ENCODE results near the gene EMC7. TPM values are rescaled to one million over a fixed set of nuclear protein-coding genes. Genes with fewer than 3 reads are reported as not detected.

The EMC7 gene
- total RNA-seq, 1 experiment from 2014 or later = 38.7 TPM

GRCh38 chr15:34065261-34065660, 36.4 kb downstream of the EMC7 start:
- BruUV-seq (replicated peaks) = no TSS peak
- Histone ChIP-seq H3K79me2 (ENCODE audit: insufficient read depth, low read length) (no peaks in the 10 kb centered on the region), H4K20me1 (ENCODE audit: insufficient read depth) (no peaks in the 10 kb centered on the region), H3K4me1 (ENCODE audit: control insufficient read depth in 1 of 2, insufficient read depth in 2 of 2, low read length in 2 of 2) (no peaks in the 10 kb centered on the region), H3K27ac (ENCODE audit: low read depth, low read length) (no peak overlapping the region), H3K4me2 (ENCODE audit: low read length) (no peak overlapping the region), H2AFZ (ENCODE audit: low read depth, low read length, poor library complexity, severe bottlenecking) (no peak overlapping the region), H3K27me3 (ENCODE audit: insufficient read depth, low read length) (no peaks in the 10 kb centered on the region), H3K9me3 (ENCODE audit: control insufficient read depth in 1 of 2, insufficient read depth in 1 of 2, low read depth in 1 of 2, low read length in 2 of 2) (no peaks in the 10 kb centered on the region), H3K9ac (ENCODE audit: low read length) (no peak overlapping the region), H3K9me2 (ENCODE audit: insufficient read depth) (no peaks in the 10 kb centered on the region), H3K4me3 (replicated peaks in 1 of 2; ENCODE audit: low read depth in 1 of 2, low read length in 2 of 2) (no peak overlapping the region), H3K36me3 (ENCODE audit: control insufficient read depth in 1 of 2, insufficient read depth in 2 of 2, low read length in 2 of 2) (no peaks in the 10 kb centered on the region)
- ATAC-seq = no peak
- POLR2A ChIA-PET = no interaction called here
- CTCF ChIA-PET = no interaction called here
- intact Hi-C loops (cut with micrococcal nuclease) = loop anchor here (10.0 kb wide), 1 partner anchor 300 kb away; the partner anchor contains the start of gene LPCAT4
- TF ChIP-seq FOSL1 (IDR thresholded peaks at IDR 0.05; ENCODE audit: low read depth) = no peak
- no peak for TF ChIP-seq SP1 (IDR thresholded peaks at IDR 0.05; ENCODE audit: low read depth)
- TF ChIP-seq SRF (IDR thresholded peaks at IDR 0.05; ENCODE audit: low read depth) = no peak
- no peak for TF ChIP-seq TCF7L2 (IDR thresholded peaks at IDR 0.05; ENCODE audit: borderline replicate concordance, extremely low read depth, insufficient read depth, insufficient read length)
- TF ChIP-seq JUND (IDR thresholded peaks at IDR 0.05) = no peak
- TF ChIP-seq ELF1 (IDR thresholded peaks at IDR 0.05; ENCODE audit: borderline replicate concordance, low read depth) = no peak
- TF ChIP-seq EZH2phosphoT487 (IDR thresholded peaks at IDR 0.05; ENCODE audit: borderline replicate concordance) = no peak
- TF ChIP-seq ZNF274 (IDR thresholded peaks at IDR 0.05; ENCODE audit: low read depth, low read length) = no peak
- no peak for TF ChIP-seq SIN3A (IDR thresholded peaks at IDR 0.05; ENCODE audit: low read depth)
- no peak for TF ChIP-seq EGR1 (IDR thresholded peaks at IDR 0.05; ENCODE audit: low read depth)
- no peak for TF ChIP-seq CEBPB (IDR thresholded peaks at IDR 0.05; ENCODE audit: low read depth)
- TF ChIP-seq MAX (IDR thresholded peaks at IDR 0.05) = no peak
- no peak for DNase-seq (ENCODE audit: low read depth, low spot score)
- RAD21 ChIA-PET (ENCODE audit: low non-redundant PET in 1 of 2, low total read pairs in 2 of 2, uncharacterized antibody in 2 of 2, unreplicated experiment in 2 of 2) = no interaction called here

GRCh38 chr15:34064438-34064837, 37.2 kb downstream of the EMC7 start:
- no TSS peak for BruUV-seq (replicated peaks)
- intact Hi-C loops (cut with micrococcal nuclease) = loop anchor here (5.0 to 10.0 kb wide), 2 partner anchors 300 to 858 kb away; partner anchors contain the start of gene LPCAT4
- ATAC-seq = no peak
- no peak overlapping the region for H3K27ac ChIP-seq (ENCODE audit: low read depth, low read length)
- H3K9me2 ChIP-seq (ENCODE audit: insufficient read depth) = no peaks in the 10 kb centered on the region
- no peak overlapping the region for H2AFZ ChIP-seq (ENCODE audit: low read depth, low read length, poor library complexity, severe bottlenecking)
- H3K9me3 ChIP-seq (ENCODE audit: control insufficient read depth in 1 of 2, insufficient read depth in 1 of 2, low read depth in 1 of 2, low read length in 2 of 2) = no peaks in the 10 kb centered on the region
- POLR2A ChIA-PET = no interaction called here
- no peaks in the 10 kb centered on the region for H4K20me1 ChIP-seq (ENCODE audit: insufficient read depth)
- RAD21 ChIA-PET (ENCODE audit: low non-redundant PET in 1 of 2, low total read pairs in 2 of 2, uncharacterized antibody in 2 of 2, unreplicated experiment in 2 of 2) = no interaction called here
- no peaks in the 10 kb centered on the region for H3K4me1 ChIP-seq (ENCODE audit: control insufficient read depth in 1 of 2, insufficient read depth in 2 of 2, low read length in 2 of 2)
- no peaks in the 10 kb centered on the region for H3K36me3 ChIP-seq (ENCODE audit: control insufficient read depth in 1 of 2, insufficient read depth in 2 of 2, low read length in 2 of 2)
- no peaks in the 10 kb centered on the region for H3K79me2 ChIP-seq (ENCODE audit: insufficient read depth, low read length)
- TF ChIP-seq TCF7L2 (IDR thresholded peaks at IDR 0.05; ENCODE audit: borderline replicate concordance, extremely low read depth, insufficient read depth, insufficient read length) (no peak), ATF3 (IDR thresholded peaks at IDR 0.05) (no peak), FOSL1 (IDR thresholded peaks at IDR 0.05; ENCODE audit: low read depth) (no peak), REST (IDR thresholded peaks at IDR 0.05; ENCODE audit: low read depth) (no peak), EZH2phosphoT487 (IDR thresholded peaks at IDR 0.05; ENCODE audit: borderline replicate concordance) (no peak), SP1 (IDR thresholded peaks at IDR 0.05; ENCODE audit: low read depth) (no peak)
- no peak for DNase-seq (ENCODE audit: low read depth, low spot score)
- CTCF ChIA-PET = no interaction called here
- no peak overlapping the region for H3K4me2 ChIP-seq (ENCODE audit: low read length)
- no peak overlapping the region for H3K9ac ChIP-seq (ENCODE audit: low read length)
- no peak overlapping the region for H3K4me3 ChIP-seq (replicated peaks in 1 of 2; ENCODE audit: low read depth in 1 of 2, low read length in 2 of 2)
- H3K27me3 ChIP-seq (ENCODE audit: insufficient read depth, low read length) = no peaks in the 10 kb centered on the region
